Adrenal gland (tissue), 12 donors: ENCODE data around the gene ARPC4. TPM values are rescaled to one million over a fixed set of nuclear protein-coding genes. Genes with fewer than 3 reads are reported as not detected.

Experiments
- DNase-seq, 7 donors: peaks; one replicate each; pipeline ENCODE4 v3.0.0-alpha.2; 2019 to 2020
- H3K27ac ChIP-seq, 5 donors: fragments of 200-600 bp; sonication (generic) in 4 of 5; 1 replicate in 3 of 5; 2 replicates in 2 of 5; pipeline versions ENCODE4 v1.5.1 to v1.8.0; 2016 to 2020; ENCODE audit warnings: mild to moderate bottlenecking in 1 of 5
- H3K27me3 ChIP-seq: fragments of 200-600 bp; 2 replicates; pipeline ENCODE4 v1.8.0; 2021
- H3K36me3 ChIP-seq, 2 donors: fragments of 200-600 bp; replicated peaks in 1 of 2; 1 replicate in 1 of 2; 2 replicates in 1 of 2; pipeline versions ENCODE4 v1.5.1 to v1.8.0; 2018 to 2022
- H3K4me1 ChIP-seq, 2 donors: fragments of 200-600 bp; replicated peaks in 1 of 2; 1 replicate in 1 of 2; 2 replicates in 1 of 2; pipeline versions ENCODE4 v1.5.1 to v1.8.0; 2018 to 2021
- H3K4me3 ChIP-seq, 4 donors: fragments of 200-600 bp; sonication (generic) in 3 of 4; one replicate each; pipeline ENCODE4 v1.5.1; 2016 to 2018
- H3K9me3 ChIP-seq, 3 donors: fragments of 200-600 bp; sonication (generic) in 1 of 3; replicated peaks in 1 of 3; 1 replicate in 2 of 3; 2 replicates in 1 of 3; pipeline versions ENCODE4 v1.5.1 to v1.8.0; 2016 to 2021
- CTCF ChIP-seq, 6 experiments: fragments of 450-650 bp in 4 of 6; fragments of 200-600 bp in 2 of 6; sonication (generic) in 1 of 6; IDR thresholded peaks; 1 replicate in 5 of 6; 2 replicates in 1 of 6; pipeline versions ENCODE4 v1.5.1 to v1.8.0; 2016 to 2021; ENCODE audit warnings: antibody characterized with exemption in 6 of 6, mild to moderate bottlenecking in 2 of 6, moderate library complexity in 1 of 6
- POLR2A ChIP-seq, 2 donors: fragments of 450-650 bp; IDR thresholded peaks; one replicate each; pipeline ENCODE4 v1.6.1; 2017; ENCODE audit warnings: antibody characterized with exemption in 2 of 2, mild to moderate bottlenecking in 2 of 2, moderate library complexity in 1 of 2
- WGBS, 4 donors: extraction: QIAGEN DNeasy Blood & Tissue Kit in 2 of 4; methylation state at CpG; one replicate each; pipeline versions ENCODE4 v1.1.5 to v1.1.7; 2013 to 2017; 5-methylcytosine and 5-hydroxymethylcytosine counted together
- intact Hi-C, 2 donors: fragments of 100-400 bp; cut with DNase I; formaldehyde crosslinking; loops; one replicate each; pipeline versions ENCODE4 v1.14.1 to v1.15.0; 2022 to 2023
- polyA plus RNA-seq, 3 donors: library from polyadenylated mRNA; stranded (reverse); fragments of 200-250 nt in 2 of 3; fragments of 350-450 nt in 1 of 3; fragmentation: Illumina TruSeq in 1 of 3; extraction: RNeasy Lipid Tissue Mini Kit (QIAGEN cat#74804) in 1 of 3; gene quantifications; one replicate each; pipeline ENCODE4 v1.2.3, GENCODE V29; 2013 to 2014
- total RNA-seq, 9 donors: library from RNA; depleted of rRNA in 4 of 9; stranded (reverse); fragments of >200 nt in 4 of 9; fragments of 120-200 nt in 1 of 9; fragmentation: NEBNext Ultra II Directional in 1 of 9; extraction: Animal tissue kit (Norgen Biotek cat#: 25700) in 1 of 9; gene quantifications; one replicate each; pipeline versions ENCODE4 v1.1.0 to v1.2.4, GENCODE V29; 2013 to 2023
- donor health status: healthy with polysubstance abuse.
- donor health status: Bipolar disorder and iron deficiency.
- donor health status: DM: yes; HTN: yes; CAD: no.
- donor health status: DM: no; HTN: no; CAD: no.
- donor health status: DM: no; HTN: no; CAD: no.
- donor health status: DM: yes; HTN: yes; CAD: no.

The ARPC4 gene
- total and polyA plus RNA-seq, 12 donors, result 75.8 to 249 (median 176) TPM

GRCh38 chr3:9828801-9829755 lies 36.2 kb downstream of the ARPC4 start:
- 92 to 97% (median 96%) methylated on average over 10 to 17 of the region's 17 CpGs; no CpG with 5 or more reads in 1 of the 4 donors for WGBS, 4 donors
- H3K9me3 ChIP-seq, result no peaks in the 10 kb centered on the region
- no peaks in the 10 kb centered on the region for H3K4me1 ChIP-seq
- intact Hi-C loops, result no loop called here
- H3K36me3 ChIP-seq, result peaks cover 0 to 18% of the 10 kb centered on the region in 2 donors
- DNase-seq, result no peak
- TF ChIP-seq POLR2A (IDR thresholded peaks at IDR 0.05) (no peak), CTCF (IDR thresholded peaks at IDR 0.05) (no peak)
- H3K4me3 ChIP-seq, result no peak overlapping the region
- H3K27me3 ChIP-seq, result no peaks in the 10 kb centered on the region
- no peak overlapping the region for H3K27ac ChIP-seq

DNA sequence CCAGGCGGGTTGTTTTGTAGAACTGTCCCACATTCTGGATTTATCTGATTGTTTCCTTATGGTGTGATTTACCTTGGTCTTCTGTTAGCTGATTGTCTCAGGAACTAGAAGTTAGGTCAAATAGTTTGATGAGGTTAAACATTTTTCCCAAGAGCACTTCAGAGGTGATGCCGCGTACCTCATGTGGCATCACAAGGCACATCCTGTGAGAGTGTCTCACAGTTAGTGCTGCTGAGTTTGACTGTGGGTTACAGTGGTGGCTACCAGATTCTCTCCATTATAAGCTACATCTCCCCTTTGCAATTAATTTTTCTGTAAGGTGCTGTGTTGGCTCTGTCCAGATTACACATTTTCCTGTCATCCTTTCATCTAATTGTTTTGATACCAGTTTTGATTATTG lies 38.4 kb downstream of the ARPC4 start:
- DNase-seq, result no peak
- Histone ChIP-seq H3K4me1 (no peaks in the 10 kb centered on the region), H3K27me3 (no peaks in the 10 kb centered on the region), H3K9me3 (no peaks in the 10 kb centered on the region), H3K36me3 (peaks cover 0 to 23% of the 10 kb centered on the region in 2 donors), H3K4me3 (no peak overlapping the region), H3K27ac (no peak overlapping the region)
- intact Hi-C loops, result no loop called here
- WGBS, 4 donors, result 95 to 97% (median 97%) methylated on average over 3 of the region's 3 CpGs
- no peak for TF ChIP-seq POLR2A (IDR thresholded peaks at IDR 0.05)
- no peak for TF ChIP-seq CTCF (IDR thresholded peaks at IDR 0.05)

- no peak overlapping the region for H3K4me3 ChIP-seq
- H3K27ac ChIP-seq, result no peak overlapping the region
- peaks cover 0 to 23% of the 10 kb centered on the region in 2 donors for H3K36me3 ChIP-seq
- H3K4me1 ChIP-seq, result no peaks in the 10 kb centered on the region
- intact Hi-C loops, result no loop called here
- H3K27me3 ChIP-seq, result no peaks in the 10 kb centered on the region
- no peaks in the 10 kb centered on the region for H3K9me3 ChIP-seq
- no peak for TF ChIP-seq CTCF (IDR thresholded peaks at IDR 0.05)
- no peak for TF ChIP-seq POLR2A (IDR thresholded peaks at IDR 0.05)
- WGBS, 4 donors, result 80 to 100% (median 89%) methylated on average over 1 to 9 of the region's 9 CpGs; no CpG with 5 or more reads in 1 of the 4 donors
- no peak for DNase-seq
Observed at GRCh38 chr3:9833078-9833477, 40.2 kb downstream of the ARPC4 start.

GRCh38 chr3:9834520-9835380 lies 41.9 kb downstream of the ARPC4 start:
- Histone ChIP-seq H3K27me3 (no peaks in the 10 kb centered on the region), H3K9me3 (no peaks in the 10 kb centered on the region), H3K36me3 (peaks cover 0 to 19% of the 10 kb centered on the region in 2 donors), H3K4me3 (no peak overlapping the region), H3K4me1 (no peaks in the 10 kb centered on the region), H3K27ac (peak overlapping the region in 1 of 5 donors; percentile 61)
- DNase-seq, result peak in 3 of 7 donors; percentile 21 to 55 (median 28)
- intact Hi-C loops, result no loop called here
- TF ChIP-seq POLR2A (IDR thresholded peaks at IDR 0.05) (no peak), CTCF (IDR thresholded peaks at IDR 0.05) (no peak)
- WGBS, 4 donors, result 62 to 69% (median 64%) methylated on average over 17 to 18 of the region's 18 CpGs
